ENCODE measurements around the gene CSF3. TPM values are rescaled to one million over a fixed set of nuclear protein-coding genes. Genes with fewer than 3 reads are reported as not detected.

Gene CSF3
- total and polyA plus RNA-seq, 2 donors (not counting 1 experiment from before 2014, with no cell fraction given), result not detected

DNA sequence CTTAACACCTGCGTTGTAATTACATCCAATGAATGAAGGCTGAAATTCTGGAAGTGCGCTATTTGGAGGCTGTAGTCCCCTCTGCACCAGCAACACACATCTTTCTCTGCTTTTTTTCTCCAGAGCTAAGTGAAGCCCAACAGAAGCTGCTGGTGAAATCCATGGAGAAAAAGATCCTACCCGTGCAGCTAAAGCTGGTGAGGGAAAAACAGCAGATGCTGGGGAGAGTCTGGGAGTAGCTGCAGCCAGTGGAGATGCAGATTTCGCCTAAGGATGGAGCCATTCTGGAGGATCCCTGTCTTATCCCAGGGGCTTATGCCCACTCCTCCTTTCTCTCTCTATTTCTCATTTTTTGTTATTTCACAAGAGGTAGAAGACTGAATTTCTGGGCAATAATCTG lies 39.4 kb upstream of the CSF3 start:
- no peak for DNase-seq (ENCODE audit: low read depth in 2 of 2)
- Histone ChIP-seq H3K27me3 (ENCODE audit: control insufficient read depth, insufficient read depth, low read length) (peaks cover 10% of the 10 kb centered on the region), H2AFZ (ENCODE audit: low read length) (no peak overlapping the region), H3K9me3 (ENCODE audit: control insufficient read depth, insufficient read depth, low read depth, low read length) (no peaks in the 10 kb centered on the region), H3K79me2 (ENCODE audit: control insufficient read depth, insufficient read depth, low read length) (peaks cover 1% of the 10 kb centered on the region), H3K9ac (ENCODE audit: insufficient read depth, low read length) (no peak overlapping the region), H3K4me1 (ENCODE audit: control insufficient read depth, extremely low read depth, insufficient read depth, low read length) (peaks cover 8% of the 10 kb centered on the region), H4K20me1 (ENCODE audit: control insufficient read depth, extremely low read depth, insufficient read depth, low read length) (no peaks in the 10 kb centered on the region), H3K4me2 (ENCODE audit: extremely low read depth, insufficient read depth, low read length) (no peak overlapping the region), H3K27ac (ENCODE audit: insufficient read depth, low read length) (no peak overlapping the region), H3K4me3 (replicated peaks in 1 of 4; ENCODE audit: control extremely low read depth in 1 of 4, insufficient read depth in 1 of 4, low read depth in 3 of 4, low read length in 4 of 4) (no peak overlapping the region), H3K36me3 (ENCODE audit: control insufficient read depth, insufficient read depth, low read length) (no peaks in the 10 kb centered on the region)
- TF ChIP-seq EZH2 (IDR thresholded peaks at IDR 0.05; ENCODE audit: low read length, missing control alignments), result no peak
- TF ChIP-seq, protein P1, sequence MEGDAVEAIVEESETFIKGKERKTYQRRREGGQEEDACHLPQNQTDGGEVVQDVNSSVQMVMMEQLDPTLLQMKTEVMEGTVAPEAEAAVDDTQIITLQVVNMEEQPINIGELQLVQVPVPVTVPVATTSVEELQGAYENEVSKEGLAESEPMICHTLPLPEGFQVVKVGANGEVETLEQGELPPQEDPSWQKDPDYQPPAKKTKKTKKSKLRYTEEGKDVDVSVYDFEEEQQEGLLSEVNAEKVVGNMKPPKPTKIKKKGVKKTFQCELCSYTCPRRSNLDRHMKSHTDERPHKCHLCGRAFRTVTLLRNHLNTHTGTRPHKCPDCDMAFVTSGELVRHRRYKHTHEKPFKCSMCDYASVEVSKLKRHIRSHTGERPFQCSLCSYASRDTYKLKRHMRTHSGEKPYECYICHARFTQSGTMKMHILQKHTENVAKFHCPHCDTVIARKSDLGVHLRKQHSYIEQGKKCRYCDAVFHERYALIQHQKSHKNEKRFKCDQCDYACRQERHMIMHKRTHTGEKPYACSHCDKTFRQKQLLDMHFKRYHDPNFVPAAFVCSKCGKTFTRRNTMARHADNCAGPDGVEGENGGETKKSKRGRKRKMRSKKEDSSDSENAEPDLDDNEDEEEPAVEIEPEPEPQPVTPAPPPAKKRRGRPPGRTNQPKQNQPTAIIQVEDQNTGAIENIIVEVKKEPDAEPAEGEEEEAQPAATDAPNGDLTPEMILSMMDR (conservative IDR thresholded peaks at IDR 0.05 in 1 of 2, IDR thresholded peaks at IDR 0.05 in 1 of 2; ENCODE audit: low read depth in 1 of 2, low read length in 2 of 2), result no peak

DNA sequence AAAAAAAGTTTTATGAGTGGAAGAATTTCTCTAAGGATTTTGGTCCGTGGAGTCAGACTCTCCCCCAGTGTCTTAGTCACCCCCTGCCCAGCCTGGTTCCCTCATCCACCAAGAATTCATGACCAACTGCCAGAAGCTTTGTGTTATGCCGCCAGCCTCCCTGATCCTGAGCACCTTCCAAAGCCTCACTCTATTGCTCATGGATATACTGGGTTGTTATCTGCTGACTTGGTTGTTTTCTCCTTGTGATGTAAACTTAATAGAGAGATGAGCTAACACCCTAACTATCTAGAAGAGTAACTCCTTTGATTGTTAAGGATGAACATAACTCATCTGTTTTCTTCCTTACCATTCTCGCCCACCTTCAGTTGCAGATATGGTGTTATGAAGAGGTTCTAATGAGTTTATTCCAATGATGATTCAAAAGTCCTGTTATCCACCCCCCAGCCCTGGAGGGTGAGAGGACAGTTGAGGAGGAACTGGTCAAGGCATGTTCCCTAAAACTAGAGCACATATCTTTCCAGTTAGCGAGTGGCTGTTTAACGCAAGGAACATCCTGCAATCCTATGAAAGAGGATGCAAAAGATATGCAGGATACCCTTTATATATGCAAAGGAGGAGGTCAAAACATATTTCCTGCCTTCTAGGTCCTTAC lies 36.1 kb upstream of the CSF3 start:
- H2AFZ ChIP-seq (ENCODE audit: low read length), result no peak overlapping the region
- H3K27me3 ChIP-seq (ENCODE audit: control insufficient read depth, insufficient read depth, low read length), result no peaks in the 10 kb centered on the region
- peaks cover under 1% of the 10 kb centered on the region for H3K36me3 ChIP-seq (ENCODE audit: control insufficient read depth, insufficient read depth, low read length)
- H3K79me2 ChIP-seq (ENCODE audit: control insufficient read depth, insufficient read depth, low read length), result peaks cover 30% of the 10 kb centered on the region
- peak overlapping the region; percentile 39 for H3K4me2 ChIP-seq (ENCODE audit: extremely low read depth, insufficient read depth, low read length)
- H3K9me3 ChIP-seq (ENCODE audit: control insufficient read depth, insufficient read depth, low read depth, low read length), result no peaks in the 10 kb centered on the region
- H3K27ac ChIP-seq (ENCODE audit: insufficient read depth, low read length), result peak overlapping the region; percentile 2
- no peak overlapping the region for H3K9ac ChIP-seq (ENCODE audit: insufficient read depth, low read length)
- H3K4me1 ChIP-seq (ENCODE audit: control insufficient read depth, extremely low read depth, insufficient read depth, low read length), result peaks cover 10% of the 10 kb centered on the region
- H3K4me3 ChIP-seq (replicated peaks in 1 of 4; ENCODE audit: control extremely low read depth in 1 of 4, insufficient read depth in 1 of 4, low read depth in 3 of 4, low read length in 4 of 4), result no peak overlapping the region
- DNase-seq (ENCODE audit: low read depth in 2 of 2), result peak; percentile 51 to 97
- H4K20me1 ChIP-seq (ENCODE audit: control insufficient read depth, extremely low read depth, insufficient read depth, low read length), result no peaks in the 10 kb centered on the region
- TF ChIP-seq, protein P1 (conservative IDR thresholded peaks at IDR 0.05 in 1 of 2, IDR thresholded peaks at IDR 0.05 in 1 of 2; ENCODE audit: low read depth in 1 of 2, low read length in 2 of 2), result no peak
- no peak for TF ChIP-seq EZH2 (IDR thresholded peaks at IDR 0.05; ENCODE audit: low read length, missing control alignments)

DNA sequence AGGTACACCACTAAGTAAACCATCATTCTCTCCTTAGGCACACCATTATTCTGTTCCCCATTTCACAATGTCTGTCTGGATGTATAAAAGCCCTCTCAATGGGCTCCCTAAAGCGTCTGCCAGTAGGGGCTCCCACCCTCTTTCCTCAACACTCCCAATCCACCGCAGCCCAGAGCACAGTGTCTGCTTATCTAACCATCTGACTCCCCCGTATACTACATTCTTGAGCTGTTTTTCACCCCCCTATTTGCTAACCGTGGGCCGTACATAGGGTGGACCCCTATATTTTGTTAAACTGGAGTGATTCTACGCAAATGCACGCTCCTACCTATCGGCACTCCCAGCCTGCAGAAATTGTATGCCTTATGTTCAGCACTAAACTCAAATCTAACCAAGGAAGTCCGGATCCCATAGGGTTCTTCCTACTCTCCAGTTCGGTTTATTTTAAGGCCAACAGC lies 35.3 kb upstream of the CSF3 start:
- TF ChIP-seq, protein P1 (conservative IDR thresholded peaks at IDR 0.05 in 1 of 2, IDR thresholded peaks at IDR 0.05 in 1 of 2; ENCODE audit: low read depth in 1 of 2, low read length in 2 of 2), result peak in 1 of 2 donors; percentile 41
- TF ChIP-seq EZH2 (IDR thresholded peaks at IDR 0.05; ENCODE audit: low read length, missing control alignments), result no peak
- Histone ChIP-seq H2AFZ (ENCODE audit: low read length) (peak overlapping the region; percentile 89), H3K9ac (ENCODE audit: insufficient read depth, low read length) (peak overlapping the region; percentile 29), H3K9me3 (ENCODE audit: control insufficient read depth, insufficient read depth, low read depth, low read length) (no peaks in the 10 kb centered on the region), H3K4me1 (ENCODE audit: control insufficient read depth, extremely low read depth, insufficient read depth, low read length) (peaks cover 10% of the 10 kb centered on the region), H3K4me3 (replicated peaks in 1 of 4; ENCODE audit: control extremely low read depth in 1 of 4, insufficient read depth in 1 of 4, low read depth in 3 of 4, low read length in 4 of 4) (peak overlapping the region; percentile 45 to 84 (median 57)), H3K27ac (ENCODE audit: insufficient read depth, low read length) (peak overlapping the region; percentile 42), H3K36me3 (ENCODE audit: control insufficient read depth, insufficient read depth, low read length) (peaks cover 8% of the 10 kb centered on the region), H3K4me2 (ENCODE audit: extremely low read depth, insufficient read depth, low read length) (peak overlapping the region; percentile 92), H4K20me1 (ENCODE audit: control insufficient read depth, extremely low read depth, insufficient read depth, low read length) (no peaks in the 10 kb centered on the region), H3K79me2 (ENCODE audit: control insufficient read depth, insufficient read depth, low read length) (peaks cover 31% of the 10 kb centered on the region), H3K27me3 (ENCODE audit: control insufficient read depth, insufficient read depth, low read length) (no peaks in the 10 kb centered on the region)
- peak in 1 of 2 donors; percentile 58 for DNase-seq (ENCODE audit: low read depth in 2 of 2)
